Spleen (tissue), 11 donors: ENCODE results near the gene CBARP. TPM values are rescaled to one million over a fixed set of nuclear protein-coding genes. Genes with fewer than 3 reads are reported as not detected.

Source experiments
- DNase-seq: peaks from one replicate; pipeline ENCODE4 v3.0.0-alpha.2; 2020
- H3K27ac ChIP-seq, 8 donors: fragments of 200-600 bp; sonication (generic) in 7 of 8; 1 replicate in 4 of 8; 2 replicates in 4 of 8; pipeline versions ENCODE4 v1.5.0 to v1.8.0; 2016 to 2021; ENCODE audit warnings: inconsistent platforms in 4 of 8, mild to moderate bottlenecking in 4 of 8, moderate library complexity in 1 of 8
- H3K27me3 ChIP-seq, 7 donors: fragments of 200-600 bp; sonication (generic) in 6 of 7; replicated peaks in 1 of 7; 1 replicate in 4 of 7; 2 replicates in 3 of 7; pipeline versions ENCODE4 v1.5.0 to v1.8.0; 2016 to 2021; ENCODE audit warnings: inconsistent platforms in 3 of 7, mild to moderate bottlenecking in 1 of 7
- H3K36me3 ChIP-seq, 6 donors: fragments of 200-600 bp; sonication (generic) in 5 of 6; 1 replicate in 4 of 6; 2 replicates in 2 of 6; pipeline versions ENCODE4 v1.5.0 to v1.8.0; 2016 to 2021; ENCODE audit warnings: inconsistent platforms in 2 of 6
- H3K4me1 ChIP-seq, 6 donors: fragments of 200-600 bp; sonication (generic) in 5 of 6; 1 replicate in 3 of 6; 2 replicates in 3 of 6; pipeline versions ENCODE4 v1.5.0 to v1.8.0; 2016 to 2021; ENCODE audit warnings: inconsistent platforms in 3 of 6
- H3K4me3 ChIP-seq, 8 donors: fragments of 200-600 bp; sonication (generic) in 7 of 8; 1 replicate in 4 of 8; 2 replicates in 4 of 8; pipeline versions ENCODE4 v1.5.0 to v1.8.0; 2016 to 2021; ENCODE audit warnings: inconsistent platforms in 4 of 8, mild to moderate bottlenecking in 4 of 8, moderate library complexity in 2 of 8
- H3K9me3 ChIP-seq, 8 donors: fragments of 200-600 bp; sonication (generic) in 7 of 8; 1 replicate in 4 of 8; 2 replicates in 4 of 8; pipeline versions ENCODE4 v1.5.0 to v1.8.0; 2016 to 2021; ENCODE audit warnings: inconsistent platforms in 4 of 8
- POLR2A ChIP-seq, 3 donors: fragments of 450-650 bp; IDR thresholded peaks; one replicate each; pipeline ENCODE4 v1.5.1; 2017; ENCODE audit warnings: antibody characterized with exemption in 3 of 3, mild to moderate bottlenecking in 1 of 3
- POLR2AphosphoS5 ChIP-seq, 3 donors: sonication (generic); formaldehyde crosslinking; IDR thresholded peaks; one replicate each; pipeline ENCODE4 v1.5.1; 2017; ENCODE audit warnings: antibody characterized with exemption in 3 of 3
- WGBS, 5 donors: extraction: QIAGEN DNeasy Blood & Tissue Kit in 3 of 5; methylation state at CpG; one replicate each; pipeline versions ENCODE4 v1.1.5 to v1.1.7; 2013 to 2018; 5-methylcytosine and 5-hydroxymethylcytosine counted together
- intact Hi-C: fragments of 100-400 bp; cut with DNase I; formaldehyde crosslinking; loops from one replicate; pipeline ENCODE4 v1.15.0; 2023; ENCODE audit warnings: low total_unique reads
- polyA plus RNA-seq, 3 donors: library from polyadenylated mRNA; stranded (reverse); fragments of 200-250 nt; gene quantifications; one replicate each; pipeline ENCODE4 v1.2.1, GENCODE V29; 2013
- total RNA-seq, 7 donors: library from RNA; depleted of rRNA in 3 of 7; stranded (reverse); fragments of >200 nt in 3 of 7; fragmentation: NEBNext Ultra II Directional in 4 of 7; extraction: Animal tissue kit (Norgen Biotek cat#: 25700) in 4 of 7; gene quantifications; one replicate each; pipeline versions ENCODE4 v1.1.0 to v1.2.1, GENCODE V29; 2016 to 2021
- TF ChIP-seq, protein P1 (sequence below), 11 experiments: fragments of 200-600 bp in 7 of 11; fragments of 450-650 bp in 4 of 11; sonication (generic) in 4 of 11; IDR thresholded peaks in 8 of 11; conservative IDR thresholded peaks in 3 of 11; 1 replicate in 7 of 11; 2 replicates in 4 of 11; pipeline versions ENCODE4 v1.4.0 to v1.8.0; 2016 to 2021; ENCODE audit warnings: antibody characterized with exemption in 11 of 11, inconsistent platforms in 4 of 11, mild to moderate bottlenecking in 1 of 11
- donor health status: healthy with polysubstance abuse.
- donor health status: DM: no; HTN: no; CAD: no; lungs with moderate emphysema.
- donor health status: DM: no; HTN: no; CAD: no.
- donor health status: Bipolar disorder and iron deficiency.
- donor health status: healthy.
- donor health status: DM: no; HTN: no; CAD: no.
- donor health status: DM: yes; HTN: yes; CAD: no.

The CBARP gene
- total and polyA plus RNA-seq, 10 donors, result 0.05 to 1.2 (median 0.41) TPM; not detected in 2

DNA sequence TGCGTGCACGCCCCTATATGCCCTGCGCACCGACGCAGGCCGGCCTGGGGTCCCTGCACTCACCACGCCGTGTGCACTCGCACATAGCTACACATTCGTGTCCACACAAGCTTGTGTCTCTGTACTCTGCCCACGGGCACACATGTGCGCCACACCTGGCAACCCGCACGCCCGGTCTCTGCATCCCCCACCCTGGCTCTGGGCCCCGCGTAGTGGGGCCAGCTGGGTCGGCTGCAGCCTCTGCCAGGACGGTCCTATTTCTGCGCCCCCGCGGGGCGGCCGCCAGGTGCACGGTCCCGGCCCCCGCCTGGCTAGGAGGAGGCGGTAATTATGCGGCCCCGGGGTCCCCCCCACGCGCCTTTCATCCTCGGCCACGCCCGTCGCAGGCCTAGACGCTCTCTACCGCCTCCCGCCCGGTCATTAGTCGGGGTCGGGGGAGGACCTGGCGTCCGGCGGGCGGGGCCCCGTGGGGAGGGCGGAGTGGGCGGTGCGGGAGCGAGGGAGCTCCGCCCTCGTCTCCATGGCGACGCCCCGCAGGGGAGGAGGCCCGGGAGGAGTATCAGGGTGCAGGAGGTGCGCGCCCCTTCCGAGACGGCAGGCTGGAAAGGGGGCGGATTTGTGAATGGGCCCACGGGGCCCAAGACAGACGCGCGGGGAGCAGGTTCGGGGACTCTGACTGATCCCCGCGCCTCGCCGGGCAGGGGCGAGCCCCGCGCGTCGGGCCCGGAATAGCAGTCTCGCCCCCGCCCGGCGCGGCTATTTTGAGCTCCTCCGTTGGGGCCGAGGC, 28.5 kb upstream of the CBARP start:
- intact Hi-C loops, result loop anchor here (2.0 kb wide), 1 partner anchor 22 kb away; no protein-coding TSS in a partner anchor
- H3K27ac ChIP-seq, result peak overlapping the region; percentile 74 to 100 (median 92)
- DNase-seq, result peak; percentile 98
- 3 to 4% (median 4%) methylated on average over 48 to 84 of the region's 84 CpGs for WGBS, 5 donors
- no peaks in the 10 kb centered on the region for H3K27me3 ChIP-seq
- H3K36me3 ChIP-seq, result peaks cover 0 to 13% (median 9%) of the 10 kb centered on the region in 6 donors
- TF ChIP-seq, protein P1, sequence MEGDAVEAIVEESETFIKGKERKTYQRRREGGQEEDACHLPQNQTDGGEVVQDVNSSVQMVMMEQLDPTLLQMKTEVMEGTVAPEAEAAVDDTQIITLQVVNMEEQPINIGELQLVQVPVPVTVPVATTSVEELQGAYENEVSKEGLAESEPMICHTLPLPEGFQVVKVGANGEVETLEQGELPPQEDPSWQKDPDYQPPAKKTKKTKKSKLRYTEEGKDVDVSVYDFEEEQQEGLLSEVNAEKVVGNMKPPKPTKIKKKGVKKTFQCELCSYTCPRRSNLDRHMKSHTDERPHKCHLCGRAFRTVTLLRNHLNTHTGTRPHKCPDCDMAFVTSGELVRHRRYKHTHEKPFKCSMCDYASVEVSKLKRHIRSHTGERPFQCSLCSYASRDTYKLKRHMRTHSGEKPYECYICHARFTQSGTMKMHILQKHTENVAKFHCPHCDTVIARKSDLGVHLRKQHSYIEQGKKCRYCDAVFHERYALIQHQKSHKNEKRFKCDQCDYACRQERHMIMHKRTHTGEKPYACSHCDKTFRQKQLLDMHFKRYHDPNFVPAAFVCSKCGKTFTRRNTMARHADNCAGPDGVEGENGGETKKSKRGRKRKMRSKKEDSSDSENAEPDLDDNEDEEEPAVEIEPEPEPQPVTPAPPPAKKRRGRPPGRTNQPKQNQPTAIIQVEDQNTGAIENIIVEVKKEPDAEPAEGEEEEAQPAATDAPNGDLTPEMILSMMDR (IDR thresholded peaks at IDR 0.05 in 8 of 11, conservative IDR thresholded peaks at IDR 0.05 in 3 of 11), result no peak
- peak; percentile 71 to 80 (median 72) for TF ChIP-seq POLR2AphosphoS5 (IDR thresholded peaks at IDR 0.05)
- H3K4me3 ChIP-seq, result peak overlapping the region; percentile 47 to 90 (median 58)
- no peaks in the 10 kb centered on the region for H3K9me3 ChIP-seq
- peaks cover 72 to 96% (median 94%) of the 10 kb centered on the region in 6 donors for H3K4me1 ChIP-seq

DNA sequence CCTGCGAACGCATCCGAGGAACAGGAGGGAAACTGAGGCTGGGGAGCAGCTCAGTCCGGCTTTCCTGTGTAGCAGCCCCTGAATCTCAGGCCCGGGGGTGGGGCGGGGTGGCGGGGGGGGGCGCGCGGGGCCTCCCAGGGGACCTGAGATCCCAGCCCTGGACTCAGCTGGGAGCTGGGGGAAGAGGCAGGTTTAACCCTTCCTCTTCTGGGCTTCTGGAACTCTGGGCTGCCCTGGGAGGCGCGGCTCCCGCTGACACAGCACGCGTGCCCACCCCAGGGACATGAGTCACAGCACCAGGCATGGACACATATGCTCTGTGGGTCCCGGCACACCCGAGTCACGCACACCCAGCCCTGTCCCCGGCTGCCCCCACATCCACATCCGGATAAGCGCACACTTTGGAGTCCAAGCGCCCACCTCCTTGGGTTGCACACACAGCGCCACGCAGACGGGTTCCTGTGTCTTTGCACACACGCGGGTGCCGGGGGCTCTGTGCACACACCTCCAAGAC, 27.9 kb upstream of the CBARP start:
- Histone ChIP-seq H3K4me1 (peaks cover 65 to 96% (median 92%) of the 10 kb centered on the region in 6 donors), H3K27me3 (no peaks in the 10 kb centered on the region), H3K4me3 (peak overlapping the region; percentile 47 to 90 (median 58)), H3K27ac (peak overlapping the region; percentile 74 to 100 (median 92)), H3K9me3 (no peaks in the 10 kb centered on the region), H3K36me3 (peaks cover 0 to 7% (median 2%) of the 10 kb centered on the region in 6 donors)
- DNase-seq, result peak; percentile 92
- TF ChIP-seq, protein P1 (IDR thresholded peaks at IDR 0.05 in 8 of 11, conservative IDR thresholded peaks at IDR 0.05 in 3 of 11), result no peak
- TF ChIP-seq POLR2A (IDR thresholded peaks at IDR 0.05) (no peak), POLR2AphosphoS5 (IDR thresholded peaks at IDR 0.05) (no peak)
- 13 to 39% (median 28%) methylated on average over 11 to 28 of the region's 28 CpGs for WGBS, 5 donors
- intact Hi-C loops, result loop anchor here (2.0 kb wide), 1 partner anchor 21 kb away; no protein-coding TSS in a partner anchor

DNA sequence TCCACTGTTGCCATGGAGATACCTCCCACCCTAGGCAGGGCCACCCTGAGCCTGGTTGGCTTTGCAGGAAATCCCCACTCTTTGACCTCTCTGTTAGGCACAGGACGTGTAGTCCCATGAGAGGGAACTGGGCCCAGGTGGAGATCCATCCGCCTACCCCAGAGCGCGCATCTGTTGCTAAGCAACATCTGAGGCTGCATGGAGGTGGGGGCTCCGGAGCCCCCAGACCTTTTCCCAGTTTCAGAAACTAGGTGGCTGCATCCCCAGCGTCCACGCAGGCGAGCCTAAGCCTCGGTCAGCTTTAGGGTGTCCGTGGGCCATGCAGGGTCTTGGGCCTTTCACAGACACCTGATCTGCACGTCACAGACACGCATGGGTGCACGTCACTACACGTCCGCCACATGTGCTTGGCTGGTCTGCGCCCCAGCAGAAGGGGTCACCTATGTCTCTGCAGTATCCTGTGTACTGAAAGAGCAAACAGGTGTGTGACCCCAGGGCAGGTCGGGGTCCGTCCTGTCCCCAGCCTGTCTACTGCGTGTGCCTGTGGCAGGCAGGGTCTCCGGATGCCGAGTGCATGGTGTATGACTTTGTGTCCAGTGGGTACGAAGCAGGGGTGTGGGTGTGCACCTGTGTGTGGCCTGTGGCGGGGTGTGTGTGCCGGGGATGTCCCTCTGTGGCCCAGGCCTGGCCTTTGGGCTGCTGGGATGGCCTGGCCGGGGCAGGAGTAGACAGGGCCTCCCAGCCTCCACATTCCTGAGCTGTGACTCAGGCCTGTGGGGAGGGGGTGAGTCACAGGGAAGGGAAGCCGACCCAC, 27.2 kb upstream of the CBARP start:
- 65 to 79% (median 72%) methylated on average over 20 to 26 of the region's 26 CpGs for WGBS, 5 donors
- DNase-seq, result peak; percentile 88
- intact Hi-C loops, result no loop called here
- Histone ChIP-seq H3K4me1 (peaks cover 68 to 96% (median 92%) of the 10 kb centered on the region in 6 donors), H3K4me3 (peak overlapping the region in 4 of 8 donors; percentile 57 to 90 (median 65)), H3K27me3 (no peaks in the 10 kb centered on the region), H3K9me3 (no peaks in the 10 kb centered on the region), H3K36me3 (no peaks in the 10 kb centered on the region), H3K27ac (peak overlapping the region; percentile 35 to 100 (median 92))
- TF ChIP-seq, protein P1 (IDR thresholded peaks at IDR 0.05 in 8 of 11, conservative IDR thresholded peaks at IDR 0.05 in 3 of 11), result no peak
- TF ChIP-seq POLR2AphosphoS5 (IDR thresholded peaks at IDR 0.05) (peak; percentile 50 to 77 (median 71)), POLR2A (IDR thresholded peaks at IDR 0.05) (peak in 1 of 3 donors; percentile 13)
